Panc1 (cell line): ENCODE results near the gene MRPL41. TPM values are rescaled to one million over a fixed set of nuclear protein-coding genes. Genes with fewer than 3 reads are reported as not detected.

Experiments
- ATAC-seq: fragments of 200-7000 bp; cut with Tn5 transposase; 2 replicates; pipeline ENCODE4 v1.9.1; 2020; ENCODE audit warnings: mild to moderate bottlenecking, moderate library complexity
- BruUV-seq: library from RNA; stranded (reverse); fragments of 400-500 nt; replicated peaks from 2 replicates; lab custom pipeline; 2021; lab: Mats Ljungman, UMichigan
- CTCF ChIA-PET: fragments of 300-600 bp; sonication (Branson Sonifier 250); formaldehyde crosslinking; loops from one replicate; lab custom pipeline; 2022; ENCODE audit warnings: antibody characterized with exemption; lab: Charles Lee
- POLR2A ChIA-PET: fragments of 300-600 bp; sonication (Branson Sonifier 250); formaldehyde crosslinking; loops from one replicate; lab custom pipeline; 2022; ENCODE audit warnings: antibody characterized with exemption; lab: Charles Lee
- DNase-seq: peaks from one replicate; pipeline ENCODE4 v3.0.0-alpha.2; 2010; ENCODE audit warnings: low read depth, low spot score
- H3K27ac ChIP-seq: 2 replicates; pipeline ENCODE4 v1.5.1; 2011; ENCODE audit warnings: mild to moderate bottlenecking, low read length, inconsistent platforms
- H3K27me3 ChIP-seq: fragments of 200-500 bp; sonication (Bioruptor generic); 2 replicates; pipeline ENCODE4 v1.6.0; 2014; ENCODE audit warnings: low read length, inconsistent platforms; ENCODE audit not compliant: control insufficient read depth, insufficient read depth
- H3K36me3 ChIP-seq: fragments of 200-500 bp; sonication (Bioruptor generic); 2 replicates; pipeline ENCODE4 v1.5.1; 2014; ENCODE audit warnings: inconsistent platforms, mild to moderate bottlenecking, low read length, moderate library complexity; ENCODE audit not compliant: control insufficient read depth, insufficient read depth
- H3K4me1 ChIP-seq: 2 replicates; pipeline ENCODE4 v1.5.1; 2011; ENCODE audit warnings: inconsistent platforms, mild to moderate bottlenecking, low read length, moderate library complexity; ENCODE audit not compliant: control insufficient read depth, insufficient read depth
- H3K4me3 ChIP-seq, 2 experiments: 2 replicates each; pipeline ENCODE4 v1.5.1; 2011 to 2012; ENCODE audit warnings: low read depth in 2 of 2, low read length in 2 of 2, mild to moderate bottlenecking in 2 of 2, inconsistent platforms in 1 of 2, moderate library complexity in 1 of 2
- H3K9me3 ChIP-seq: fragments of 200-500 bp; sonication (Bioruptor generic); 2 replicates; pipeline ENCODE4 v1.5.1; 2014; ENCODE audit warnings: low read depth, mild to moderate bottlenecking, inconsistent platforms, low read length, moderate library complexity; ENCODE audit not compliant: control insufficient read depth, insufficient read depth
- CTCF ChIP-seq: fragments of 450-650 bp; IDR thresholded peaks from 2 replicates; pipeline ENCODE4 v1.5.1; 2017; ENCODE audit warnings: mild to moderate bottlenecking
- POLR2AphosphoS5 ChIP-seq: IDR thresholded peaks from 2 replicates; pipeline ENCODE4 v1.6.1; 2012; ENCODE audit warnings: mild to moderate bottlenecking, low read depth, low read length, moderate library complexity
- REST ChIP-seq, 2 experiments: IDR thresholded peaks; 2 replicates each; pipeline ENCODE4 v1.6.1; 2011 to 2012; ENCODE audit warnings: low read depth in 2 of 2, control low read depth in 1 of 2, low read length in 1 of 2, mild to moderate bottlenecking in 1 of 2, moderate library complexity in 1 of 2; ENCODE audit not compliant: insufficient read depth in 1 of 2
- SIN3A ChIP-seq: IDR thresholded peaks from 2 replicates; pipeline ENCODE4 v1.6.1; 2012; ENCODE audit warnings: low read depth, mild to moderate bottlenecking, low read length, moderate library complexity, borderline replicate concordance; ENCODE audit not compliant: insufficient read depth
- TCF7L2 ChIP-seq: IDR thresholded peaks from 2 replicates; pipeline ENCODE4 v1.6.1; 2011; ENCODE audit warnings: mild to moderate bottlenecking, low read depth, low read length, inconsistent platforms
- in situ Hi-C: cut with HindIII; loops from 2 replicates; pipeline ENCODE4 v1.10.0; 2016; ENCODE audit warnings: low sequenced_read_pairs, low pct_unique_long_range_greater_than_20kb
- intact Hi-C: fragments of 100-400 bp; cut with micrococcal nuclease; formaldehyde crosslinking; loops from one replicate; pipeline ENCODE4 v1.10.0; 2022; ENCODE audit not compliant: unreplicated experiment
- total RNA-seq: library from RNA; stranded (reverse); gene quantifications from one replicate; pipeline ENCODE4 v1.2.1, GENCODE V29; 2021; ENCODE audit not compliant: unreplicated experiment

MRPL41 gene
- total RNA-seq, 1 experiment from 2014 or later, result 86.4 TPM

GRCh38 chr9:137556069-137556838 lies 4.6 kb downstream of the MRPL41 start:
- no TSS peak for BruUV-seq
- TF ChIP-seq TCF7L2 (no peak), POLR2AphosphoS5 (no peak), REST (IDR thresholded peaks at IDR 0.05; ENCODE audit: insufficient read depth in 1 of 2, low read depth in 2 of 2, low read length in 1 of 2) (no peak), SIN3A (no peak), CTCF (no peak)
- intact Hi-C loops, result no loop called here
- H3K4me1 ChIP-seq, result peaks cover 3% of the 10 kb centered on the region; the same call in 1 of the 2 replicates
- ChIA-PET POLR2A (no interaction called here), CTCF (no interaction called here)
- ATAC-seq (no peak), DNase-seq (no peak)
- no peaks in the 10 kb centered on the region for H3K9me3 ChIP-seq
- no peak overlapping the region for H3K4me3 ChIP-seq
- in situ Hi-C loops, result no loop called here
- no peaks in the 10 kb centered on the region for H3K27me3 ChIP-seq
- H3K36me3 ChIP-seq, result peaks cover 3% of the 10 kb centered on the region
- no peak overlapping the region for H3K27ac ChIP-seq

- in situ Hi-C loops, result no loop called here
- peaks cover 3% of the 10 kb centered on the region for H3K36me3 ChIP-seq
These were observed 6.4 kb downstream of the MRPL41 start for GRCh38 chr9:137558127-137558526.

More at GRCh38 chr9:137558127-137558526, 6.4 kb downstream of the MRPL41 start:
- Histone ChIP-seq H3K4me3 (no peak overlapping the region), H3K27ac (no peak overlapping the region), H3K27me3 (no peaks in the 10 kb centered on the region), H3K9me3 (no peaks in the 10 kb centered on the region), H3K4me1 (peaks cover 3% of the 10 kb centered on the region; the same call in 1 of the 2 replicates)
- ATAC-seq (no peak), DNase-seq (no peak)
- TF ChIP-seq CTCF, result no peak
- TF ChIP-seq REST (IDR thresholded peaks at IDR 0.05; ENCODE audit: insufficient read depth in 1 of 2, low read depth in 2 of 2, low read length in 1 of 2), result no peak
- TF ChIP-seq TCF7L2, result no peak
- TF ChIP-seq SIN3A, result no peak
- TF ChIP-seq POLR2AphosphoS5, result no peak
- POLR2A ChIA-PET, result no interaction called here
- CTCF ChIA-PET, result no interaction called here
- no TSS peak for BruUV-seq
- intact Hi-C loops, result no loop called here
